ENCODE data around the gene ONECUT2. TPM values are rescaled to one million over a fixed set of nuclear protein-coding genes. Genes with fewer than 3 reads are reported as not detected.

The ONECUT2 gene
- polyA plus RNA-seq, 1 experiment: not detected

GRCh38 chr18:57438743-57439608 lies 3.8 kb downstream of the ONECUT2 start:
- TF ChIP-seq, protein P1, sequence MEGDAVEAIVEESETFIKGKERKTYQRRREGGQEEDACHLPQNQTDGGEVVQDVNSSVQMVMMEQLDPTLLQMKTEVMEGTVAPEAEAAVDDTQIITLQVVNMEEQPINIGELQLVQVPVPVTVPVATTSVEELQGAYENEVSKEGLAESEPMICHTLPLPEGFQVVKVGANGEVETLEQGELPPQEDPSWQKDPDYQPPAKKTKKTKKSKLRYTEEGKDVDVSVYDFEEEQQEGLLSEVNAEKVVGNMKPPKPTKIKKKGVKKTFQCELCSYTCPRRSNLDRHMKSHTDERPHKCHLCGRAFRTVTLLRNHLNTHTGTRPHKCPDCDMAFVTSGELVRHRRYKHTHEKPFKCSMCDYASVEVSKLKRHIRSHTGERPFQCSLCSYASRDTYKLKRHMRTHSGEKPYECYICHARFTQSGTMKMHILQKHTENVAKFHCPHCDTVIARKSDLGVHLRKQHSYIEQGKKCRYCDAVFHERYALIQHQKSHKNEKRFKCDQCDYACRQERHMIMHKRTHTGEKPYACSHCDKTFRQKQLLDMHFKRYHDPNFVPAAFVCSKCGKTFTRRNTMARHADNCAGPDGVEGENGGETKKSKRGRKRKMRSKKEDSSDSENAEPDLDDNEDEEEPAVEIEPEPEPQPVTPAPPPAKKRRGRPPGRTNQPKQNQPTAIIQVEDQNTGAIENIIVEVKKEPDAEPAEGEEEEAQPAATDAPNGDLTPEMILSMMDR (IDR thresholded peaks at IDR 0.05; ENCODE audit: insufficient read depth, low read depth, low read length): no peak
- Histone ChIP-seq H3K4me3 (ENCODE audit: low read depth, low read length) (no peak overlapping the region), H3K36me3 (ENCODE audit: control insufficient read depth, insufficient read depth, low read length) (no peaks in the 10 kb centered on the region), H3K27me3 (ENCODE audit: control insufficient read depth, insufficient read depth, low read length) (peaks cover 60% of the 10 kb centered on the region)
- CTCF ChIA-PET: interaction anchor here (1.5 kb wide), 1 partner anchor 119 kb away, joined by 3 read pairs; no protein-coding TSS in a partner anchor
- POLR2A ChIA-PET: interaction anchor here (0.6 kb wide), 1 partner anchor 557 kb away, joined by 3 read pairs; no protein-coding TSS in a partner anchor
- DNase-seq (ENCODE audit: low read depth): no peak

DNA sequence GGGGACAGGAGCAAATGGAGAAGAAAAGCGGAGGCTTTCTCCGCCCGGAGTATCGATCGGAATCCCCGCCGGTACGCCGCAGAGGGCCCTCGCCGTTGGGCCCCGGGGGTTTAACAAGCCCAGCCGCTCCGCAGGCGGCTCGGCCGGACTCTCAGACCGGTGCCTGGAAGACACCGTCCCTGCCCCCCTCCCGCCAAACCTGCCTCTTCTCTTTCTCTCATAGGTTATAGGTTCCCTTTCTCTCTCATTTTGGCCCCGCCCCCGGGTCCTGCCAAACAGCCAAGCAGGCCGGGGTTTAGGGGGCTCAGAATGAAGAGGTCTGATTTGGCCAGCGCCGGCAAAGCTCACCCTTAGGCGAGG lies 4.4 kb downstream of the ONECUT2 start:
- TF ChIP-seq, protein P1 (IDR thresholded peaks at IDR 0.05; ENCODE audit: insufficient read depth, low read depth, low read length): no peak
- Histone ChIP-seq H3K36me3 (ENCODE audit: control insufficient read depth, insufficient read depth, low read length) (no peaks in the 10 kb centered on the region), H3K4me3 (ENCODE audit: low read depth, low read length) (no peak overlapping the region), H3K27me3 (ENCODE audit: control insufficient read depth, insufficient read depth, low read length) (peaks cover 58% of the 10 kb centered on the region)
- ChIA-PET CTCF (interaction anchor here (1.5 kb wide), 1 partner anchor 119 kb away, joined by 3 read pairs; no protein-coding TSS in a partner anchor), POLR2A (interaction anchor here (0.6 kb wide), 1 partner anchor 558 kb away, joined by 3 read pairs; no protein-coding TSS in a partner anchor)
- DNase-seq (ENCODE audit: low read depth): no peak

- no peak overlapping the region for H3K4me3 ChIP-seq (ENCODE audit: low read depth, low read length)
- TF ChIP-seq, protein P1 (IDR thresholded peaks at IDR 0.05; ENCODE audit: insufficient read depth, low read depth, low read length): no peak
- no peak for DNase-seq (ENCODE audit: low read depth)
- CTCF ChIA-PET: interaction anchor here (1.5 kb wide), 1 partner anchor 118 kb away, joined by 3 read pairs; no protein-coding TSS in a partner anchor
- no peaks in the 10 kb centered on the region for H3K36me3 ChIP-seq (ENCODE audit: control insufficient read depth, insufficient read depth, low read length)
- H3K27me3 ChIP-seq (ENCODE audit: control insufficient read depth, insufficient read depth, low read length): peaks cover 57% of the 10 kb centered on the region
- POLR2A ChIA-PET: no interaction called here
Observed at GRCh38 chr18:57439985-57440330, 4.8 kb downstream of the ONECUT2 start.

DNA sequence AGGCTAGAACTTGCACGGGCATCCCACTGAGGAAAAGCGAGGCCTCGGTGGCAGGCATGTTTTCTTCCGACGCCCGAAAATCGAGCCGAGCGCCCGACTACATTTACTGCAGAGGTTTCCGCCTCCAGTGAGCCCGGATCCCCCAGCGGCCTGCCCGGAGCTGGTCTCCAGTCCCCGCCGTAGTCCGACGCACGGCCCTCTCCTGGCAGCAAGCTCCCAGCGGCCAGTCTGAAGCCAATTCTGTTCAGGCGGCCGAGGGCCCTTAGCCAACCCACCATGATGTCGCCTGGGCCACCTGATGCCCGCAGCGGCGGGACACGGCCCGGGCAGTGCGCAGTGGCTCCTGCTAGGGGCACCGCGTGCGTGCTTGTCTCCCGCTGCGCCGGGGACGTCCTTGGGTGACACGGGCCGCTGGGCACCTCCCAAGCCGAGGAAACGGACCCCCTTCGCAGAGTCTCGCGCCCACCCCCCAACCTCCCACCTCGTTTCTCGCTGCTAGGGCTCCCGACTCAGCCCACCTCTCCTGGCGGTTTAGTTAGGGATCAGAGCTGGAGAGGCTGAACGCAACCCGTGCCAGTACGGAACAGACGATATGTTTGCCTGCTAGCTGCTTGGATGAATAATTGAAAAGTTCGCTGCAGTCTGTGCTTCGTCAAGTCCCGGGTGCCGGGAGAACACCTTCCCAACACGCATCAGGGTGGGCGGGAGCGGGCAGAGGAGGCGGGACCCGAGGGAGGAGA lies 5.3 kb downstream of the ONECUT2 start:
- ChIA-PET CTCF (no interaction called here), POLR2A (no interaction called here)
- peaks cover 57% of the 10 kb centered on the region for H3K27me3 ChIP-seq (ENCODE audit: control insufficient read depth, insufficient read depth, low read length)
- H3K4me3 ChIP-seq (ENCODE audit: low read depth, low read length): no peak overlapping the region
- H3K36me3 ChIP-seq (ENCODE audit: control insufficient read depth, insufficient read depth, low read length): no peaks in the 10 kb centered on the region
- TF ChIP-seq, protein P1 (IDR thresholded peaks at IDR 0.05; ENCODE audit: insufficient read depth, low read depth, low read length): no peak
- DNase-seq (ENCODE audit: low read depth): no peak

Data from BJ (cell line).